Keratinocyte (primary cell): ENCODE data around the gene ATP8A2. TPM values are rescaled to one million over a fixed set of nuclear protein-coding genes. Genes with fewer than 3 reads are reported as not detected.
A peak's percentile ranks its signal among the peaks of the same experiment; 100 is the strongest.

Source experiments
- DNase-seq: peaks from one replicate; pipeline ENCODE4 v3.0.0-alpha.2; 2011; ENCODE audit warnings: low read depth, missing footprints, low spot score
- FAIRE-seq: peaks from 2 replicates; lab custom pipeline; 2011; peaks lifted over from hg19 to GRCh38; lab: Jason Lieb, UNC
- H2AFZ ChIP-seq: 2 replicates; pipeline ENCODE4 v1.6.0; 2012; ENCODE audit warnings: low read length, control low read depth, inconsistent platforms; ENCODE audit not compliant: control insufficient read depth
- H3K27ac ChIP-seq: 2 replicates; pipeline ENCODE4 v1.5.1; 2011; ENCODE audit warnings: low read length; ENCODE audit not compliant: control insufficient read depth, insufficient read depth
- H3K27me3 ChIP-seq: 3 replicates; pipeline ENCODE4 v1.6.0; 2011; ENCODE audit warnings: low read length; ENCODE audit not compliant: control insufficient read depth, insufficient read depth; ENCODE audit errors: extremely low read depth
- H3K36me3 ChIP-seq, 2 experiments: 2 replicates in 1 of 2; 3 replicates in 1 of 2; pipeline ENCODE4 v1.5.1; 2011; ENCODE audit warnings: low read length in 2 of 2, mild to moderate bottlenecking in 1 of 2; ENCODE audit not compliant: control insufficient read depth in 2 of 2, insufficient read depth in 2 of 2; ENCODE audit errors: extremely low read depth in 1 of 2
- H3K4me1 ChIP-seq: 3 replicates; pipeline ENCODE4 v1.5.1; 2011; ENCODE audit warnings: low read length; ENCODE audit not compliant: control insufficient read depth, insufficient read depth; ENCODE audit errors: extremely low read depth
- H3K4me2 ChIP-seq: 3 replicates; pipeline ENCODE4 v1.6.0; 2011; ENCODE audit warnings: low read depth, low read length; ENCODE audit not compliant: control insufficient read depth, insufficient read depth; ENCODE audit errors: extremely low read depth
- H3K4me3 ChIP-seq, 3 experiments: fragments of 200-600 bp in 1 of 3; sonication (generic) in 1 of 3; 2 replicates in 2 of 3; 3 replicates in 1 of 3; pipeline ENCODE4 v1.5.1; 2011 to 2016; ENCODE audit warnings: low read length in 3 of 3, mild to moderate bottlenecking in 3 of 3, control low read depth in 2 of 3, inconsistent platforms in 1 of 3, low read depth in 1 of 3, mixed read lengths in 1 of 3, mixed run types in 1 of 3, moderate library complexity in 1 of 3; ENCODE audit not compliant: control insufficient read depth in 2 of 3, insufficient read depth in 2 of 3; ENCODE audit errors: extremely low read depth in 1 of 3
- H3K79me2 ChIP-seq: 2 replicates; pipeline ENCODE4 v1.6.0; 2012; ENCODE audit warnings: low read length; ENCODE audit not compliant: control insufficient read depth, insufficient read depth
- H3K9ac ChIP-seq: 3 replicates; pipeline ENCODE4 v1.6.0; 2011; ENCODE audit warnings: low read length; ENCODE audit not compliant: control insufficient read depth, insufficient read depth; ENCODE audit errors: extremely low read depth
- H3K9me1 ChIP-seq: 3 replicates; pipeline ENCODE4 v1.6.0; 2011; ENCODE audit warnings: low read length; ENCODE audit not compliant: control insufficient read depth, insufficient read depth; ENCODE audit errors: extremely low read depth
- H3K9me3 ChIP-seq: 2 replicates; pipeline ENCODE4 v1.5.1; 2012; ENCODE audit warnings: low read depth, low read length; ENCODE audit not compliant: control insufficient read depth
- H4K20me1 ChIP-seq: 3 replicates; pipeline ENCODE4 v1.6.0; 2011; ENCODE audit warnings: low read length; ENCODE audit not compliant: control insufficient read depth, insufficient read depth; ENCODE audit errors: extremely low read depth
- EZH2 ChIP-seq: IDR thresholded peaks from one replicate; pipeline ENCODE4 v1.6.1; 2012; ENCODE audit warnings: inconsistent platforms, mild to moderate bottlenecking, low read length, moderate library complexity
- dilution Hi-C: fragments of 300-500 bp; cut with MboI; formaldehyde crosslinking; loops from one replicate; pipeline ENCODE4 v1.7.0; 2020; ENCODE audit warnings: low sequenced_read_pairs; ENCODE audit not compliant: extremely low pct_ligation_motif_present
- polyA plus RNA-seq, 5 experiments: library from polyadenylated mRNA; depleted of rRNA in 3 of 5; stranded (reverse) in 3 of 5; stranded (forward) in 1 of 5; unstranded in 1 of 5; fragments of >200 nt; gene quantifications; 1 replicate in 1 of 5; 2 replicates in 3 of 5; 3 replicates in 1 of 5; pipeline versions ENCODE4 v1.2.1 to v1.2.3, GENCODE V29; 2011 to 2012; ENCODE audit warnings: missing spikeins in 2 of 5, low read depth in 1 of 5, low replicate concordance in 1 of 5
- TF ChIP-seq, protein P1 (sequence below), 3 experiments: IDR thresholded peaks in 1 of 3; conservative IDR thresholded peaks in 1 of 3; optimal IDR thresholded peaks in 1 of 3; 2 replicates in 2 of 3; 3 replicates in 1 of 3; pipeline versions ENCODE3 to v1.5.1; 2011; ENCODE audit warnings: low read length in 3 of 3, mild to moderate bottlenecking in 3 of 3, moderate library complexity in 2 of 3, control low read depth in 1 of 3, inconsistent platforms in 1 of 3; ENCODE audit not compliant: insufficient read depth in 2 of 3; ENCODE audit errors: extremely low read depth in 1 of 3

Gene ATP8A2
- polyA plus RNA-seq, 1 donor (not counting 4 experiments of a cell fraction or from before 2014, with no cell fraction given), result 0.16 TPM

DNA sequence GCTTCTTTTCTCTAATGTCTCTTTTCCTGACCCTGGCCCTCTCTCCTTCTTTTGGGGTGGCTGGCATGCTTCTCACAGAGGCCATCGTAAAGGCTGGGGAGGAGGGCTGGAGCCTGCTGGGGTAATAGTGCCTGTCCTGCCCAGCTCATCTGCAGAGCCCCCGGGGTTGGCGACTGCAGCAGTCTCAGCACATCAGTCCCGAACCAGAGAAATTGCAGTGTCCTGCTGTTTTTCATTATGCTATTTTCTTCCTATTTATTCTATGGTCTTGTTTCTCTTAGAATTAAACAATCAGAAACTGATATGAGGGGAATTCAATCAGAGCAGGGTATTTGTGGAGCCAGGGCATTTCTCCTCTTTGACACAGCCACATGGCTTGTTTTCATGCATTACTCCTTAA lies 513.6 kb downstream of the ATP8A2 start:
- TF ChIP-seq, protein P1, sequence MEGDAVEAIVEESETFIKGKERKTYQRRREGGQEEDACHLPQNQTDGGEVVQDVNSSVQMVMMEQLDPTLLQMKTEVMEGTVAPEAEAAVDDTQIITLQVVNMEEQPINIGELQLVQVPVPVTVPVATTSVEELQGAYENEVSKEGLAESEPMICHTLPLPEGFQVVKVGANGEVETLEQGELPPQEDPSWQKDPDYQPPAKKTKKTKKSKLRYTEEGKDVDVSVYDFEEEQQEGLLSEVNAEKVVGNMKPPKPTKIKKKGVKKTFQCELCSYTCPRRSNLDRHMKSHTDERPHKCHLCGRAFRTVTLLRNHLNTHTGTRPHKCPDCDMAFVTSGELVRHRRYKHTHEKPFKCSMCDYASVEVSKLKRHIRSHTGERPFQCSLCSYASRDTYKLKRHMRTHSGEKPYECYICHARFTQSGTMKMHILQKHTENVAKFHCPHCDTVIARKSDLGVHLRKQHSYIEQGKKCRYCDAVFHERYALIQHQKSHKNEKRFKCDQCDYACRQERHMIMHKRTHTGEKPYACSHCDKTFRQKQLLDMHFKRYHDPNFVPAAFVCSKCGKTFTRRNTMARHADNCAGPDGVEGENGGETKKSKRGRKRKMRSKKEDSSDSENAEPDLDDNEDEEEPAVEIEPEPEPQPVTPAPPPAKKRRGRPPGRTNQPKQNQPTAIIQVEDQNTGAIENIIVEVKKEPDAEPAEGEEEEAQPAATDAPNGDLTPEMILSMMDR (optimal IDR thresholded peaks at IDR 0.05 in 1 of 3, IDR thresholded peaks at IDR 0.05 in 1 of 3, conservative IDR thresholded peaks at IDR 0.05 in 1 of 3; ENCODE audit: extremely low read depth in 1 of 3, insufficient read depth in 2 of 3, low read length in 3 of 3), result no peak
- no peak for TF ChIP-seq EZH2
- dilution Hi-C loops, result no loop called here
- H3K4me3 ChIP-seq, result no peak overlapping the region

DNA sequence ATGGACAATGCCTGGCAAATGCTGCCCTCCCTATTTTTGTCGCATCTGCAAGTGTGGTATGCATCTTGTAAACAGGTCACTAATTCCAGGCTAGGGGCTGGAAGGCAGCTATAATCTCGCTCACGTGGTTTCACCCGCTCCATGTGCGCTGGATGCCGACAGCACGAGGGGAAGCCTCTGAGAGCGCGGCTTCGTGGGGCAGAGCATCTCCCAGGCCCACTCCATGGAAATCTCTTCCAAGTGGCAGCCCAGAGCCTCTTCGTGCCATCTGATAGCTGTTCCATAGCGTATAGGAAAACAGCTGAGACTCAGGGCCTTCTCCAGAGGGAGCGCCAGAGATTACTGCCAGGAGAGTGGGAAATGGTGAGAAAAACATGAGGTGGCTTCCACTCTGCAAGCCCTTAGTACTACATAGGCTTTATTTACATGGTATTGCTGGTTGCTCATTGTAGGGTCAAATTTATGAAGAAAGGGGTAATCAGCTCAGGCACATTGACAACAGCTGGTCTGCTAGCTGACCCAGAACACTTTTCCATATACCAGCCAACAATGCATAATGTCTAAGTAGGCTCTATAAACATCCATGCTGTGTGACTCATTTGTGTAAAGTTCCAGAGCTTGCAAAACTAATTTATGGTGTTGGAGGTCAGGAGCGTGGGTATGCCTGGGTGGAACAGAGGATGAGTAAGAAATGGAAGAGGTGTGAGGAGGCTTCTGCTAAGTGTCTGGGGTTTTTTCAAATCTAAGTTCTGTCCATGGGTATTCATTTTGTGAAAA lies 514.9 kb downstream of the ATP8A2 start:
- dilution Hi-C loops, result no loop called here
- DNase-seq (peak; percentile 21), FAIRE-seq (peak; percentile 78)
- no peak overlapping the region for H3K27ac ChIP-seq
- H3K36me3 ChIP-seq, result no peaks in the 10 kb centered on the region
- no peaks in the 10 kb centered on the region for H3K9me1 ChIP-seq
- no peak overlapping the region for H2AFZ ChIP-seq
- H3K27me3 ChIP-seq, result no peaks in the 10 kb centered on the region
- TF ChIP-seq, protein P1 (optimal IDR thresholded peaks at IDR 0.05 in 1 of 3, IDR thresholded peaks at IDR 0.05 in 1 of 3, conservative IDR thresholded peaks at IDR 0.05 in 1 of 3; ENCODE audit: extremely low read depth in 1 of 3, insufficient read depth in 2 of 3, low read length in 3 of 3), result no peak
- no peak for TF ChIP-seq EZH2
- H3K9ac ChIP-seq, result no peak overlapping the region
- no peaks in the 10 kb centered on the region for H3K79me2 ChIP-seq
- peaks cover 18% of the 10 kb centered on the region for H3K4me1 ChIP-seq
- no peaks in the 10 kb centered on the region for H3K9me3 ChIP-seq
- no peaks in the 10 kb centered on the region for H4K20me1 ChIP-seq
- H3K4me2 ChIP-seq, result no peak overlapping the region
- no peak overlapping the region for H3K4me3 ChIP-seq

More for the DNA sequence above, 513.6 kb downstream of the ATP8A2 start:
- Histone ChIP-seq H3K27ac (no peak overlapping the region), H4K20me1 (no peaks in the 10 kb centered on the region), H3K4me2 (no peak overlapping the region), H3K79me2 (no peaks in the 10 kb centered on the region), H3K4me1 (peaks cover 18% of the 10 kb centered on the region), H3K36me3 (no peaks in the 10 kb centered on the region), H3K9me1 (no peaks in the 10 kb centered on the region), H2AFZ (no peak overlapping the region), H3K9ac (no peak overlapping the region), H3K27me3 (no peaks in the 10 kb centered on the region), H3K9me3 (no peaks in the 10 kb centered on the region)
- no peak for DNase-seq
- no peak for FAIRE-seq
